Measurements from ENCODE around the gene ASTN1.

Gene ASTN1

DNA sequence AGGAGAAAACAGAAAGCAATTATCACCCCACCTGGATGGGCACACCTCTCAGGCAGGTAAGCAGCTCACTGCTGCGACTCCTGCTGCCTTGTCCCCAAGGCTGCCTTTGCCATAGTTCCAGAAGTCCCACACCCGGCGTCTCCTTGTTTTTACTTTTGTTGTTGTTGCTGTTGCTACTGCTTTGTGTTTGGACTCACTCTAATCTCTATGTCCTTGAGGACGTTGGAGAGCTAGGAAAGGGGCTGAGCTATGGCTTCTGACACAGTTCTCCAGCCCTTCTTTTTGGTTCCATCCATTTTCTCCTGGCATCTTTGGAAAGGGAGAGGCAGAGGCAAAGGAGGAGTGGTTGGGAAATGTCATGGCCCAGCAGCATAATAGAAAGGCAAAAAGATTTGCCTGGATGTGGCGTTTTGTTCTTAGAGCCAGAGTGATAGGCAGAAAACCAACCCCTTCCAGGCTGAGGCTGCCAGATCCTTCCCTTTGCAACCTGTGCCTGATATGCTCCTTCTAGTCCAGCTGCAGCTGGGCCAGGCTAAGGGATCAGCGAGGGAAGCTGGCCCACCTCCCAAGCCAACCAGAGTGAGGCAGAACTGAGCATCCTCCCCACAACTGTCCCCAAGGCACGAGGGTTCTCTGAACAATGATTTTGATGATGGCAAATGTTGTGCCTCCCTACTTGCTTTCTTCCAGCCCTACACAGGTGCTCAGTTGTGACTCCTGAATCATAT lies 270.7 kb downstream of the ASTN1 start:
- no peak for DNase-seq (ENCODE audit: low spot score)
- no peak overlapping the region for H3K27ac ChIP-seq
- CTCF ChIA-PET, result interaction anchor here (1.3 kb wide), 1 partner anchor 1052 kb away, joined by 7 read pairs; no protein-coding TSS in a partner anchor
- POLR2A ChIA-PET (ENCODE audit: low non-redundant PET), result no interaction called here
- TF ChIP-seq, protein P1, sequence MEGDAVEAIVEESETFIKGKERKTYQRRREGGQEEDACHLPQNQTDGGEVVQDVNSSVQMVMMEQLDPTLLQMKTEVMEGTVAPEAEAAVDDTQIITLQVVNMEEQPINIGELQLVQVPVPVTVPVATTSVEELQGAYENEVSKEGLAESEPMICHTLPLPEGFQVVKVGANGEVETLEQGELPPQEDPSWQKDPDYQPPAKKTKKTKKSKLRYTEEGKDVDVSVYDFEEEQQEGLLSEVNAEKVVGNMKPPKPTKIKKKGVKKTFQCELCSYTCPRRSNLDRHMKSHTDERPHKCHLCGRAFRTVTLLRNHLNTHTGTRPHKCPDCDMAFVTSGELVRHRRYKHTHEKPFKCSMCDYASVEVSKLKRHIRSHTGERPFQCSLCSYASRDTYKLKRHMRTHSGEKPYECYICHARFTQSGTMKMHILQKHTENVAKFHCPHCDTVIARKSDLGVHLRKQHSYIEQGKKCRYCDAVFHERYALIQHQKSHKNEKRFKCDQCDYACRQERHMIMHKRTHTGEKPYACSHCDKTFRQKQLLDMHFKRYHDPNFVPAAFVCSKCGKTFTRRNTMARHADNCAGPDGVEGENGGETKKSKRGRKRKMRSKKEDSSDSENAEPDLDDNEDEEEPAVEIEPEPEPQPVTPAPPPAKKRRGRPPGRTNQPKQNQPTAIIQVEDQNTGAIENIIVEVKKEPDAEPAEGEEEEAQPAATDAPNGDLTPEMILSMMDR (conservative IDR thresholded peaks at IDR 0.05; ENCODE audit: low read depth), result no peak

DNA sequence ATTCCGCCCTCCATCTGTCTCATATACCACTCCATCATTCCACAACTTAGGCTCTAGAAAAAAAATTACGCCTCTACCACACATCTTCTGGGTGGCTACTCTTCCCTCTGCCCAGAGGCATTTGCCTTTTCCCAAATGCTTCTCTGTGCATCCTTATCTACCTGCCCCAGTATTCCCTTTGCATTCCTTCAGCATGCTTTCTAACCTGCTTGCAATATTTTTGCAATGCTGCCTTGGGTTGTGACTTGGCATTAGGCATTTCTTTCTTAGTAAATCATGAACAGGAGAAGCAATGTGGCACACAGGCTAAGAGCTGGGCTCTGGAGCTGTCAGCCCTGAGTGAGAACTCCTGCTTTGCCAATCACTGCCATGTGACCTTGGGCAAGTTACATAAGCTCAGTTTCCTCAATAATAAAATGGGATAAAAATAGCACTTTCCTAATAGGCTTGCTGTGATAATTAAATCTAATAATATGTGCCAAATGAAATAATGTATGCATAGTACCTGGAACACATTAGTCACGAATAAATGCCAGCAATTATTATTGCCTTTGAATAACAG lies 276.0 kb downstream of the ASTN1 start:
- POLR2A ChIA-PET (ENCODE audit: low non-redundant PET), result no interaction called here
- TF ChIP-seq, protein P1 (conservative IDR thresholded peaks at IDR 0.05; ENCODE audit: low read depth), result no peak
- DNase-seq (ENCODE audit: low spot score), result no peak
- CTCF ChIA-PET, result interaction anchor here (0.9 kb wide), 1 partner anchor 95 kb away, joined by 3 read pairs; no protein-coding TSS in a partner anchor
- no peak overlapping the region for H3K27ac ChIP-seq

DNA sequence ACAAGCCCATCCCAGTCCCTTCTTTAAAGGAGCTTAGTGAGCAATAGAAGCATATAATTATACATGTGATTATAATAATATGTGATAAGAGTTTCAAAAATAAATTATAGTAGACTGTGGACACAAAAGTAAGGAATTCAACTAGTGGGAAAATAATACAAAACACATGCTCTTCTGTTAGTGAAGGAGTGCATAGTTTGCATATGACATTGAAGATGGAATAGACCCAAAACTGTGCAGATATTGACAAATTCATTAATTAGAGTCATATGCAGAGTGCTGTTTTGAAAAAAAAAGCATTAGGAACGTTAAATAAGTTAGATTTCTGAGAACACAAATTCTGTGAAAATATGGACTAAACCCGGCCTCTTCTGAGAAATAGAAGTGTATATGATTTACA lies 278.8 kb downstream of the ASTN1 start:
- TF ChIP-seq, protein P1 (conservative IDR thresholded peaks at IDR 0.05; ENCODE audit: low read depth), result no peak
- ChIA-PET POLR2A (ENCODE audit: low non-redundant PET) (no interaction called here), CTCF (interaction anchor here (1.2 kb wide), 1 partner anchor 13 kb away, joined by 5 read pairs; no protein-coding TSS in a partner anchor)
- no peak overlapping the region for H3K27ac ChIP-seq
- DNase-seq (ENCODE audit: low spot score), result no peak

DNA sequence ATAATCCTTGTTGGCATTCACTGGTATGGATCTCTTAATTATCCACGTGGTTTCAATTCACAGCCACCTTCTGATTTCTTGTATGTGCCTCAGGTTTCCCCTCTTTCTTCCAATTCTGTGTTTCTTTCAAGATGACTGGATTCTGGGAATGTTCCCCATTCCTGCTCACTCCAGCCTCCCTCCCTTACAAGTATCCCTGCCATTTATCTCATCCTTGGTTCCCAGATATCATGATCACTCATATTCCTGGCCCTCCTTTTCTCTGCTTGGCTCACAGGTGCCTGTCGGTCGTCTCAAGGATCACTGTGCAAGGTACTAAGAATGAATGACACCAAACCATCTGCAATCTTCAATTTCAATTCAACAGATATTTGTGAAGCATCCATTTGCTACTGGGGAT lies 279.2 kb downstream of the ASTN1 start:
- ChIA-PET POLR2A (ENCODE audit: low non-redundant PET) (no interaction called here), CTCF (interaction anchor here (1.2 kb wide), 1 partner anchor 13 kb away, joined by 5 read pairs; no protein-coding TSS in a partner anchor)
- no peak for DNase-seq (ENCODE audit: low spot score)
- TF ChIP-seq, protein P1 (conservative IDR thresholded peaks at IDR 0.05; ENCODE audit: low read depth), result no peak
- H3K27ac ChIP-seq, result no peak overlapping the region

DNA sequence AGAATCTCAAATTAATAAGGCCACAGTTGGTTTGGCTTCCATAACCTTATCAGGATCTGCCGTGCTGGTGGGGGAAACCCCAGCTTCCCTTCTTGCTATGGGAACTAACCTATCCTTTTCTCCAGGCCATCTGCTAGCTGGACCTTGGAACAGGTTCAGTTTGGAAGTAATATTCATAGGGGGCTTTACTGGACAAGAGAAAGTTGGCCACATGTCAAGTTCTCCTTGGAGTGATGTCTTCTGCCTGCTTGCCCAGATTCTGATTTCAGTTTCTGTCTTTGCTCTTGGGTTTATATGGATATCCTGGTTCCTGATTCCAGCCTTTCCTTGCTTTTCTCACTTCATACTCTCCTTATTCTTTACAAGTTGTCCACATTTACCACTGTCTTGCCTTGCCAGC lies 279.6 kb downstream of the ASTN1 start:
- TF ChIP-seq, protein P1 (conservative IDR thresholded peaks at IDR 0.05; ENCODE audit: low read depth), result no peak
- ChIA-PET CTCF (no interaction called here), POLR2A (ENCODE audit: low non-redundant PET) (no interaction called here)
- no peak overlapping the region for H3K27ac ChIP-seq
- no peak for DNase-seq (ENCODE audit: low spot score)

DNA sequence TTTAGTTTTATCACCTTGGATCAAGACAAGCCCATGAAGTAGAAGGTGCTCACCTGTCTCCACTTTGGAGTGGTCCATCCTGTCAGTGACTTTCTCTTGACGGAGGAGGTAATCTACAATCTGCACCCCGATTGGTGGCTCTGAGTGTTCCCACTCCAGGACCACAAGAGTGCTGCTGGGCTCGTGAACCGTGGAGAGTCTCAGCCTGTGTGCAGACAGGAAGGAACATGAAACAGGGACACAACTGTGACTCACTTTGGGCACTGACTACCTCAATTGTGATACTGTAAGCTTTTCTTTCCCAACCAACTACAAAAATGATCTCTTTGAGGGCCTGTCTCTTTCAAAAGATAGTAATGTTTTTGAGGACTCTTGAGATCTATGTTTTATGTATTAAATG lies 280.2 kb downstream of the ASTN1 start:
- TF ChIP-seq, protein P1 (conservative IDR thresholded peaks at IDR 0.05; ENCODE audit: low read depth), result no peak
- ChIA-PET CTCF (no interaction called here), POLR2A (ENCODE audit: low non-redundant PET) (no interaction called here)
- DNase-seq (ENCODE audit: low spot score), result no peak
- H3K27ac ChIP-seq, result no peak overlapping the region

Measured in RWPE1 (cell line).